ENCODE results near the gene KCNJ9. TPM values are rescaled to one million over a fixed set of nuclear protein-coding genes. Genes with fewer than 3 reads are reported as not detected.

KCNJ9 gene
- total RNA-seq, 1 experiment from 2014 or later: not detected

- Histone ChIP-seq H2AFZ (ENCODE audit: low read length) (no peak overlapping the region), H3K27me3 (ENCODE audit: low read length) (no peaks in the 10 kb centered on the region), H3K9me3 (ENCODE audit: low read length) (no peaks in the 10 kb centered on the region), H3K36me3 (ENCODE audit: insufficient read depth, low read length) (no peaks in the 10 kb centered on the region), H3K4me3 (ENCODE audit: low read length) (no peak overlapping the region), H3K4me1 (ENCODE audit: low read length) (no peaks in the 10 kb centered on the region), H3K9me2 (replicated peaks; ENCODE audit: insufficient read depth, low read length) (no peaks in the 10 kb centered on the region), H3K4me2 (ENCODE audit: low read depth, low read length, poor library complexity, severe bottlenecking) (no peak overlapping the region), H3K79me2 (ENCODE audit: low read length) (no peaks in the 10 kb centered on the region), H4K20me1 (ENCODE audit: insufficient read depth, low read depth, low read length) (no peaks in the 10 kb centered on the region), H3K27ac (ENCODE audit: low read length) (no peak overlapping the region), H3K9ac (ENCODE audit: low read length) (no peak overlapping the region)
- DNase-seq: no peak
Measured at GRCh38 chr1:160139840-160140239, 58.5 kb downstream of the KCNJ9 start.

Other genes with a start within 250 kb of the KCNJ9 start
- gene VSIG8, start 218.9 kb upstream of the KCNJ9 start, total RNA-seq (2014; rRNA removed; shearing (Covaris generic); ENCODE audit: low replicate concordance): not detected in 2 replicates
- gene CFAP45, start 181.4 kb upstream of the KCNJ9 start, total RNA-seq (2014; rRNA removed; shearing (Covaris generic); ENCODE audit: low replicate concordance): 1.2 TPM in 1 of 2 replicates, not detected in the other
- gene TAGLN2, start 156.0 kb upstream of the KCNJ9 start, total RNA-seq (2014; rRNA removed; shearing (Covaris generic); ENCODE audit: low replicate concordance): 141 and 188 TPM in 2 replicates
- not detected in 2 replicates for gene IGSF9, start 135.9 kb upstream of the KCNJ9 start, total RNA-seq (2014; rRNA removed; shearing (Covaris generic); ENCODE audit: low replicate concordance)
- gene SLAMF9, start 127.3 kb upstream of the KCNJ9 start, total RNA-seq (2014; rRNA removed; shearing (Covaris generic); ENCODE audit: low replicate concordance): not detected in 2 replicates
- 3.2 and 6.3 TPM in 2 replicates for gene PIGM, start 49.5 kb upstream of the KCNJ9 start, total RNA-seq (2014; rRNA removed; shearing (Covaris generic); ENCODE audit: low replicate concordance)
- gene KCNJ10, start 11.4 kb upstream of the KCNJ9 start, total RNA-seq (2014; rRNA removed; shearing (Covaris generic); ENCODE audit: low replicate concordance): not detected in 2 replicates
- 15.8 and 33.8 TPM in 2 replicates for gene IGSF8, start 17.1 kb downstream of the KCNJ9 start, total RNA-seq (2014; rRNA removed; shearing (Covaris generic); ENCODE audit: low replicate concordance)
- gene ATP1A2, start 34.2 kb downstream of the KCNJ9 start, total RNA-seq (2014; rRNA removed; shearing (Covaris generic); ENCODE audit: low replicate concordance): not detected in 2 replicates
- not detected in 2 replicates for gene ATP1A4, start 70.1 kb downstream of the KCNJ9 start, total RNA-seq (2014; rRNA removed; shearing (Covaris generic); ENCODE audit: low replicate concordance)
- not detected in 2 replicates for gene CASQ1, start 109.0 kb downstream of the KCNJ9 start, total RNA-seq (2014; rRNA removed; shearing (Covaris generic); ENCODE audit: low replicate concordance)
- gene PEA15, start 123.8 kb downstream of the KCNJ9 start, total RNA-seq (2014; rRNA removed; shearing (Covaris generic); ENCODE audit: low replicate concordance): 40.1 and 69.1 TPM in 2 replicates
- 89.7 and 132 TPM in 2 replicates for gene DCAF8, start 181.0 kb downstream of the KCNJ9 start, total RNA-seq (2014; rRNA removed; shearing (Covaris generic); ENCODE audit: low replicate concordance)
- 27.1 and 29.3 TPM in 2 replicates for gene PEX19, start 203.6 kb downstream of the KCNJ9 start, total RNA-seq (2014; rRNA removed; shearing (Covaris generic); ENCODE audit: low replicate concordance)

Measured in Karpas-422 (cell line).